Measurements from ENCODE around the gene TAF8. TPM values are rescaled to one million over a fixed set of nuclear protein-coding genes. Genes with fewer than 3 reads are reported as not detected.

TAF8 gene
- total RNA-seq, 1 experiment from 2014 or later, result 20.7 TPM

GRCh38 chr6:42088101-42088591, 37.8 kb downstream of the TAF8 start:
- peak overlapping the region; percentile 64 for H3K4me2 ChIP-seq (ENCODE audit: low read length)
- ChIA-PET POLR2A (ENCODE audit: unreplicated experiment) (interaction anchor here (0.5 to 0.6 kb wide), 4 partner anchors 52 to 525 kb away, joined by 3 to 11 read pairs (median 4); no protein-coding TSS in a partner anchor), CTCF (interaction anchor here (0.6 kb wide), 1 partner anchor 59 kb away, joined by 5 read pairs; no protein-coding TSS in a partner anchor)
- H3K9me2 ChIP-seq (replicated peaks; ENCODE audit: low read length), result no peaks in the 10 kb centered on the region
- H3K79me2 ChIP-seq (ENCODE audit: low read length), result no peaks in the 10 kb centered on the region
- TF ChIP-seq CTCF (conservative IDR thresholded peaks at IDR 0.05; ENCODE audit: low read depth, low read length) (no peak), EZH2 (IDR thresholded peaks at IDR 0.05; ENCODE audit: low read length, unreplicated experiment) (no peak)
- peak overlapping the region; percentile 33; the same call in 1 of the 2 replicates for H2AFZ ChIP-seq (ENCODE audit: low read length)
- BruUV-seq (replicated peaks), result no TSS peak
- no peak overlapping the region for H3K4me3 ChIP-seq (ENCODE audit: low read length)
- H3K36me3 ChIP-seq (ENCODE audit: low read depth, low read length), result no peaks in the 10 kb centered on the region
- no peaks in the 10 kb centered on the region for H3K9me3 ChIP-seq (ENCODE audit: low read length)
- no peaks in the 10 kb centered on the region for H3F3A ChIP-seq (ENCODE audit: low read length, unreplicated experiment)
- peaks cover 18% of the 10 kb centered on the region for H3K4me1 ChIP-seq (ENCODE audit: insufficient read depth, low read length)
- no peak overlapping the region for H3K9ac ChIP-seq (ENCODE audit: low read length)
- intact Hi-C loops (cut with micrococcal nuclease), result no loop called here
- H3K27me3 ChIP-seq (ENCODE audit: low read length), result no peaks in the 10 kb centered on the region
- DNase-seq, result peak; percentile 90
- ATAC-seq, result peak; percentile 89
- H3K27ac ChIP-seq (ENCODE audit: low read length), result peak overlapping the region; percentile 8; the same call in 1 of the 2 replicates
- no peaks in the 10 kb centered on the region for H4K20me1 ChIP-seq (ENCODE audit: low read length)

- Histone ChIP-seq H3K9ac (ENCODE audit: low read length) (no peak overlapping the region), H3K4me2 (ENCODE audit: low read length) (no peak overlapping the region), H3K79me2 (ENCODE audit: low read length) (no peaks in the 10 kb centered on the region), H3K4me1 (ENCODE audit: insufficient read depth, low read length) (peaks cover 24% of the 10 kb centered on the region), H3K27ac (ENCODE audit: low read length) (no peak overlapping the region), H2AFZ (ENCODE audit: low read length) (no peak overlapping the region), H3K36me3 (ENCODE audit: low read depth, low read length) (no peaks in the 10 kb centered on the region), H3K9me2 (replicated peaks; ENCODE audit: low read length) (no peaks in the 10 kb centered on the region), H3K4me3 (ENCODE audit: low read length) (no peak overlapping the region), H3K9me3 (ENCODE audit: low read length) (no peaks in the 10 kb centered on the region), H3F3A (ENCODE audit: low read length, unreplicated experiment) (no peaks in the 10 kb centered on the region), H3K27me3 (ENCODE audit: low read length) (no peaks in the 10 kb centered on the region), H4K20me1 (ENCODE audit: low read length) (no peaks in the 10 kb centered on the region)
- CTCF ChIA-PET, result no interaction called here
- intact Hi-C loops (cut with micrococcal nuclease), result no loop called here
- POLR2A ChIA-PET (ENCODE audit: unreplicated experiment), result no interaction called here
- ATAC-seq, result no peak
- TF ChIP-seq CTCF (conservative IDR thresholded peaks at IDR 0.05; ENCODE audit: low read depth, low read length) (no peak), EZH2phosphoT487 (IDR thresholded peaks at IDR 0.05; ENCODE audit: borderline replicate concordance, low read length) (no peak), EZH2 (IDR thresholded peaks at IDR 0.05; ENCODE audit: low read length, unreplicated experiment) (no peak)
- no TSS peak for BruUV-seq (replicated peaks)
- no peak for DNase-seq
Measured at GRCh38 chr6:42090819-42091717, 40.7 kb downstream of the TAF8 start.

- TF ChIP-seq CTCF (conservative IDR thresholded peaks at IDR 0.05; ENCODE audit: low read depth, low read length), result no peak
- no peak for TF ChIP-seq EZH2 (IDR thresholded peaks at IDR 0.05; ENCODE audit: low read length, unreplicated experiment)
- no peak for TF ChIP-seq EZH2phosphoT487 (IDR thresholded peaks at IDR 0.05; ENCODE audit: borderline replicate concordance, low read length)
- Histone ChIP-seq H3K27ac (ENCODE audit: low read length) (no peak overlapping the region), H4K20me1 (ENCODE audit: low read length) (no peaks in the 10 kb centered on the region), H3F3A (ENCODE audit: low read length, unreplicated experiment) (no peaks in the 10 kb centered on the region), H3K4me3 (ENCODE audit: low read length) (no peak overlapping the region), H3K79me2 (ENCODE audit: low read length) (no peaks in the 10 kb centered on the region), H3K36me3 (ENCODE audit: low read depth, low read length) (no peaks in the 10 kb centered on the region), H3K9me2 (replicated peaks; ENCODE audit: low read length) (no peaks in the 10 kb centered on the region), H3K9ac (ENCODE audit: low read length) (no peak overlapping the region), H3K27me3 (ENCODE audit: low read length) (no peaks in the 10 kb centered on the region), H3K4me1 (ENCODE audit: insufficient read depth, low read length) (peaks cover 24% of the 10 kb centered on the region), H2AFZ (ENCODE audit: low read length) (no peak overlapping the region), H3K9me3 (ENCODE audit: low read length) (no peaks in the 10 kb centered on the region), H3K4me2 (ENCODE audit: low read length) (no peak overlapping the region)
- intact Hi-C loops (cut with micrococcal nuclease), result no loop called here
- no peak for DNase-seq
- POLR2A ChIA-PET (ENCODE audit: unreplicated experiment), result no interaction called here
- no TSS peak for BruUV-seq (replicated peaks)
- CTCF ChIA-PET, result no interaction called here
- ATAC-seq, result no peak
Measured at GRCh38 chr6:42091718-42092023, 41.3 kb downstream of the TAF8 start.

Measured in PC-3 (cell line).